ENCODE data around the gene HMGN5. TPM values are rescaled to one million over a fixed set of nuclear protein-coding genes. Genes with fewer than 3 reads are reported as not detected.

Gene HMGN5
- total RNA-seq, 1 experiment from 2014 or later, result 6.6 TPM

GRCh38 chrX:81202456-81202819 is 725 bp upstream of the HMGN5 start:
- intact Hi-C loops (cut with micrococcal nuclease; ENCODE audit: unreplicated experiment), result loop anchor here (2.0 to 10.0 kb wide), 3 partner anchors 58 to 328 kb away; no protein-coding TSS in a partner anchor
- no peaks in the 10 kb centered on the region for H3K79me2 ChIP-seq (ENCODE audit: low read depth)
- H3K4me3 ChIP-seq, result no peak overlapping the region
- no peaks in the 10 kb centered on the region for H3K4me1 ChIP-seq (replicated peaks; ENCODE audit: insufficient read depth)
- no peaks in the 10 kb centered on the region for H3K9me2 ChIP-seq (ENCODE audit: insufficient read depth)
- ChIA-PET POLR2A (ENCODE audit: unreplicated experiment) (interaction anchor here (0.7 kb wide), 1 partner anchor 80 kb away, joined by 8 read pairs; no protein-coding TSS in a partner anchor), CTCF (no interaction called here)
- peak overlapping the region; percentile 61 for H3K4me2 ChIP-seq
- no peaks in the 10 kb centered on the region for H3K36me3 ChIP-seq (ENCODE audit: low read depth)
- no peaks in the 10 kb centered on the region for H3K9me3 ChIP-seq (ENCODE audit: insufficient read depth, low read depth)
- DNase-seq, result no peak
- no peaks in the 10 kb centered on the region for H4K20me1 ChIP-seq (ENCODE audit: insufficient read depth)
- H3K27me3 ChIP-seq (ENCODE audit: insufficient read depth, low read depth), result no peaks in the 10 kb centered on the region
- 0 out of 2 replicates have a peak overlapping the region, but pooled peaks have one; percentile 68 for H2AFZ ChIP-seq
- no peaks in the 10 kb centered on the region for H3F3A ChIP-seq (ENCODE audit: insufficient read depth, low read depth)
- TSS peak; percentile 64 for BruUV-seq (replicated peaks)
- no peak for TF ChIP-seq CTCF (conservative IDR thresholded peaks at IDR 0.05)
- TF ChIP-seq EZH2 (IDR thresholded peaks at IDR 0.05; ENCODE audit: low read depth), result no peak
- no peak overlapping the region for H3K27ac ChIP-seq

GRCh38 chrX:81201071-81201470 is 642 bp downstream of the HMGN5 start:
- no peaks in the 10 kb centered on the region for H3K9me2 ChIP-seq (ENCODE audit: insufficient read depth)
- no peak overlapping the region; the same call in 1 of the 2 replicates for H2AFZ ChIP-seq
- no peak for DNase-seq
- H3F3A ChIP-seq (ENCODE audit: insufficient read depth, low read depth), result no peaks in the 10 kb centered on the region
- H3K9me3 ChIP-seq (ENCODE audit: insufficient read depth, low read depth), result no peaks in the 10 kb centered on the region
- H3K4me1 ChIP-seq (replicated peaks; ENCODE audit: insufficient read depth), result no peaks in the 10 kb centered on the region
- peak overlapping the region; percentile 61; the same call in 1 of the 2 replicates for H3K4me2 ChIP-seq
- no peaks in the 10 kb centered on the region for H3K27me3 ChIP-seq (ENCODE audit: insufficient read depth, low read depth)
- no TSS peak for BruUV-seq (replicated peaks)
- TF ChIP-seq CTCF (conservative IDR thresholded peaks at IDR 0.05) (no peak), EZH2 (IDR thresholded peaks at IDR 0.05; ENCODE audit: low read depth) (no peak)
- CTCF ChIA-PET, result no interaction called here
- intact Hi-C loops (cut with micrococcal nuclease; ENCODE audit: unreplicated experiment), result loop anchor here (10.0 kb wide), 2 partner anchors 134 to 326 kb away; no protein-coding TSS in a partner anchor
- no peak overlapping the region for H3K27ac ChIP-seq
- no peaks in the 10 kb centered on the region for H3K36me3 ChIP-seq (ENCODE audit: low read depth)
- no peaks in the 10 kb centered on the region for H4K20me1 ChIP-seq (ENCODE audit: insufficient read depth)
- no peaks in the 10 kb centered on the region for H3K79me2 ChIP-seq (ENCODE audit: low read depth)
- no peak overlapping the region for H3K4me3 ChIP-seq
- POLR2A ChIA-PET (ENCODE audit: unreplicated experiment), result no interaction called here

GRCh38 chrX:81195712-81196111 is 6.0 kb downstream of the HMGN5 start:
- intact Hi-C loops (cut with micrococcal nuclease; ENCODE audit: unreplicated experiment), result loop anchor here (10.0 kb wide), 1 partner anchor 169 kb away; no protein-coding TSS in a partner anchor
- no peak overlapping the region for H2AFZ ChIP-seq
- no TSS peak for BruUV-seq (replicated peaks)
- H3K4me3 ChIP-seq, result no peak overlapping the region
- no peaks in the 10 kb centered on the region for H3K79me2 ChIP-seq (ENCODE audit: low read depth)
- H3K4me2 ChIP-seq, result no peak overlapping the region
- no peaks in the 10 kb centered on the region for H3K36me3 ChIP-seq (ENCODE audit: low read depth)
- CTCF ChIA-PET, result no interaction called here
- no peaks in the 10 kb centered on the region for H3K9me3 ChIP-seq (ENCODE audit: insufficient read depth, low read depth)
- POLR2A ChIA-PET (ENCODE audit: unreplicated experiment), result interaction anchor here (0.6 kb wide), 1 partner anchor 154 kb away, joined by 5 read pairs; no protein-coding TSS in a partner anchor
- H4K20me1 ChIP-seq (ENCODE audit: insufficient read depth), result no peaks in the 10 kb centered on the region
- no peak overlapping the region for H3K27ac ChIP-seq
- H3K4me1 ChIP-seq (replicated peaks; ENCODE audit: insufficient read depth), result no peaks in the 10 kb centered on the region
- TF ChIP-seq CTCF (conservative IDR thresholded peaks at IDR 0.05) (peak; percentile 69), EZH2 (IDR thresholded peaks at IDR 0.05; ENCODE audit: low read depth) (no peak)
- no peaks in the 10 kb centered on the region for H3K27me3 ChIP-seq (ENCODE audit: insufficient read depth, low read depth)
- H3K9me2 ChIP-seq (ENCODE audit: insufficient read depth), result no peaks in the 10 kb centered on the region
- H3F3A ChIP-seq (ENCODE audit: insufficient read depth, low read depth), result no peaks in the 10 kb centered on the region
- DNase-seq, result peak in 1 of 2 experiments; percentile 31
